GM10266 (cell line): ENCODE results near the gene NRM.

Source experiments
- DNase-seq: peaks from one replicate; pipeline ENCODE4 v3.0.0; 2012; ENCODE audit errors: extremely low spot score
- CTCF ChIP-seq: IDR thresholded peaks from 2 replicates; pipeline ENCODE4 v1.5.1; 2012; ENCODE audit warnings: mild to moderate bottlenecking, low read depth; ENCODE audit not compliant: control insufficient read depth, insufficient read depth; ENCODE audit errors: missing control alignments

NRM gene

DNA sequence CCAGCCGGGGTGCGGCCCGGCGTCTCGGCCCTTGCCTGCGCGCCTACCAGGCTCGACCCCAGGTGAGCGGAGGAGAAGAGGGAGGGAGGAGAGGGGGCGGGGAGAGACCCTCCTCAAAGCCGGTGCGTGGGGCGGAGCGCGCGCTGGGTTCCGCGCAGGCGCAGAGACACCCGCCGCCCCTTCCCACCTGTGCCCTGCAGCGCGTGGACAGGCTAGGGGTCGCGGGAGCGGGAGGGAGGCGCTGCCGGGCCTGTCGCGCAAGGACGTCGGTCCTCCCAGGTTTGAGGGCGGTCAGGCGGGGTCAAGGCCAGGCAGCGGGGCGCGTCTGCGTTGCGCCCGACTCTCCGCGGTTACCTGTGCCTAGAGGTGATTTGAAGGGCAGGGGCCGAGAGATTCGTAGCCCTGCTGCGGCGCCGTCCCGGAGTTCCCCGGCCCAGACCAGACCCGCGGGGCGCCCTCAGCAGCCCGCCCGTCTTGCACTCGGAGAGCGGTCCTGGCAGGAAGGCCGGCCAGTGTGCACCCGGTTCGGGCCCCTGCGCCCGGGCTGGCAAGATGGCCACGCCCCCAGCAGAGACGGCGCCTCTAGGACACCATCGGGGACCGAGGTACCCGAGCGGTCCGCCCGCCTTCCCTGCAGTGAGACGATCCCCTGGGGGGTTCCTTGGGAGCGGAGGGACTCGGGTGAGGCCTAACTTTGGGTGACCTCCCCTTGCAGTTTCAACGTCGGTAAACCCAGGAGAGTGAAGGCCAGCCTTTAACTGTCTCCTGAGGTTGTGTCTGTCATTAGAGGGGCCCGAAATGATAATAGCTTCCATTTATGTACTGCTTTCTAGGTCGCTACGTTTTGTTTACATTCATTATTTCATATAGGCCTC lies 43.3 kb downstream of the NRM start:
- DNase-seq, result peak; percentile 81
- TF ChIP-seq CTCF, result no peak

DNA sequence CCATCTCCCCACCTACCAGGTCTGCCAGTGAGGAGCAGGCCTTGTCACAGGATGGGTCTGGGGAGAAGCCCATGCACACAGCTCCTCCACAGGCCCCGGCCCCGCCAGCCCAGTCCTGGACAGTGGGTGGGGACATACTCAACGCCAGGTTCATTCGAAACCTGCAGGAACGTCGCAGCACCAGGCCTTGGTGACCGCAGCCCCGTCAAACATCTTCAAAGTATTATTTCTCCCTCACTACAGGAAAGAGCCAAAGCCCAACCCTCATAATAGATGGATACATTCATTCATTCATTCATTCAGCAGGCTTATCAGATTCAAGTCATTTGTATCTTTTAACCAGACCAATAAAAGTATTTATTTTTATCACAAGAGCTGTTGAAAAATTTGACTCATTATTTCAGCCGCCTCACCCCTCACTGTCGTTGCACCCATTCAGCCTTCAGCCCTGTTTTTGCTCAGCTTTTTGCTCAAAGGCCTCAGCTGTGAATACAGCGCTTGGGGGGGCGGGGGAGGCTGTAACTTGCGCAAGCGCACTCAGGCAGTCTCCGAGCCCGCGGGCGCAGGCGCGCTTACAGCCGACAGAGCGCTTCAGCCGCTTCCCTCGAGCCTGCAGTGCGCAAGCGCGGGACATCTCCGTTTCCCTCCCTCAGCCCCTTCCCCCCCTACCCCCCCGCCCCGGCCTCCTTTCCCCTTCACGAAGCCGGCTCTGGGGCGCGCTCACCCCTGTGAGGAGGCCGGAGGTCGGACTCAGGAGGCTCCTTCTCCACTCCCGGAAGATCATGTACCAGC lies 44.1 kb downstream of the NRM start, which contains the start of gene C6orf136:
TSS of gene C6orf136 (plus strand) at position 684 of the 792 bp plus-strand sequence. CDS start at position 783, 99 bp downstream.
- DNase-seq, result peak; percentile 98
- no peak for TF ChIP-seq CTCF

GRCh38 chr6:30645989-30646388 lies 44.8 kb downstream of the NRM start:
- no peak for DNase-seq
- no peak for TF ChIP-seq CTCF

- no peak for TF ChIP-seq CTCF
Observed at GRCh38 chr6:30644769-30645168, 46.0 kb downstream of the NRM start.

GRCh38 chr6:30643656-30644055 lies 47.1 kb downstream of the NRM start:
- no peak for DNase-seq
- TF ChIP-seq CTCF, result no peak

More at GRCh38 chr6:30644769-30645168, 46.0 kb downstream of the NRM start:
- no peak for DNase-seq

GRCh38 chr6:30641048-30641447 lies 49.7 kb downstream of the NRM start:
- TF ChIP-seq CTCF, result no peak
- no peak for DNase-seq
